Activated CD4-positive, CD25-positive, alpha-beta regulatory T cell treated with anti-CD3 and anti-CD28 coated beads, Interleukin-2, amount 50 U/mL, for 16 hours (primary cell): ENCODE results near the gene CDC34.

ENCODE experiments used
- DNase-seq: peaks from one replicate; pipeline ENCODE4 v3.0.0-alpha.2; 2020; ENCODE audit warnings: low read depth, low spot score

Gene CDC34

DNA sequence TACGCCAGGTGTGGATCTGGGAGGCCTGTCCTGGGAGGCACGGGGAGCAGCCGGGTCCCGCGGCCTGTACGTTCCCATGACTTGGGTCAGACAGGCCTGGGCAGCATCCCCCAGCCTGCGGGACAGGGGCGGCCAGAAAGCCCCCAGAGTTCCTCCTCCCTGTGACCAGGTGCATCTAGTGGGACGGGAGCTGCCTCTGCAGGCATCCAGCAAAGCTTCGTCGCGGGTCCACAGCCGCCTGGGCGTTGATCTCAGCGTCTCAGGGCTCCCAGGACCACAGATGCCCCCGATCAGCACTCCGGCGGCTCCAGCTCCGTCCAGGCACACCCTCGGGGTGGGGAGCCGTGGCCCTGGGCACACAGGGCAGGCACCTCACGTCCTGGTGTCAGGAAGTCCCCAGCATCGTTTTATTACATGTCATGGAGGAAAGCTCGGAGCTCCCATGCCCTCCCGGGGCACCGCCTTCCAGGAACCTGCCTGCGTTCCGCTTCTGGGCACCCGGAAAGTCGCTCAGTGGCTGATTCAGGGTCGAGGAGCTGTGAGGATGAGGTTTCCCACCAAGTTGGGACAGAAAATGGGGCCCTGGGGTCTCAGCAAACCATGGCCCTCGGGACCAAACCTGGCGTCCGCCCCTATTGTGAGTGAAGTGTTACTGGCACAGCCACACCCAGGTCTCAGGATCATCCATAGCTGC lies 10.8 kb downstream of the CDC34 start:
- DNase-seq: no peak

DNA sequence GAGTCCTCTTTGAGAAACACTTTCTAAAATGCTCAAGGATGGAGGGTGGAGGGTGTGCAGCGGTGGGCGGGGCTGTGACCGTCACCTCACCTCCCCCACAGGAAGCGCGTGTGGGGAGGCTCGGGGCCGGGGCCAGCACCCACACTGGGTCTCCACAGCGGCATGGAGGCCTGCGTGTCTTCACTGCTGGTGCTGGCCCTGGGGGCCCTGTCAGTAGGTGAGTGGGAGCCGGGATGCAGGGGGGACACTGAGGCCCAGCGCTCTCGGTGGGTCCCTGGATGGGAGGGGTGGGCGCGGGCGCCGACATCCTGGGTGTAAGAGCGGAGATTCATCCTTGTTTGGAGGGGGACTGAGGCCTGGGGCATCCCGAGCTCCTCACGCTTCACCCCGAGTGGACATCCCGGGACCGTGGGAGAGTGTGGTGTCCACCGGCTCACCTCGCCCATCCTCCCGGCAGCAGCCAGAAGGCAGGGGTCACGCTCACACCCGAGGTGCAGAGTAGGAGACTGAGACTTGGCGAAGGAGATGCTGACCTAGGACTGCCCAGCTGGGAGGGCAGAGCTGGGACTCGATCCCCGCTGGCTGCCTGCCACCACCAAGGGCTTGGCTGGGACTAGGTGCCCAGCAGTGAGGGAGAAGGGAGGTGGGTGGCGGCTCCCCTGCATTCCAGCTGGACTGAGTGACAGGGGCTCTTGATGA lies 12.5 kb downstream of the CDC34 start, which contains the start of gene GZMM:
Gene GZMM (plus strand): TSS at position 144 of the 699 bp plus-strand sequence. CDS start 19 bp downstream, at position 163.
- peak; percentile 31 for DNase-seq

DNA sequence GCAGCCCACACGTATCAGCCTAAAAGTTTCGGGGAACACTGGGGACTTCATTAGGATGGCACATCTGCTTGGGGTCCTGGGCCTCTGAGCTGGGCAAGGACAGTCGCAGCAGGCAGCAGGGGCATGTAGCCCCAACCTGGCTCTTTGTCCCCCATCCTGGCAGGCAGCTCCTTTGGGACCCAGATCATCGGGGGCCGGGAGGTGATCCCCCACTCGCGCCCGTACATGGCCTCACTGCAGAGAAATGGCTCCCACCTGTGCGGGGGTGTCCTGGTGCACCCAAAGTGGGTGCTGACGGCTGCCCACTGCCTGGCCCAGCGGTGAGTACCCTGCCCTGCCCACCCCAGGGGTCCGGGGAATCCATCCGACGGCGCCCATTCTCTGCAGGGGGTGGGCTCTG lies 15.6 kb downstream of the CDC34 start:
- no peak for DNase-seq

DNA sequence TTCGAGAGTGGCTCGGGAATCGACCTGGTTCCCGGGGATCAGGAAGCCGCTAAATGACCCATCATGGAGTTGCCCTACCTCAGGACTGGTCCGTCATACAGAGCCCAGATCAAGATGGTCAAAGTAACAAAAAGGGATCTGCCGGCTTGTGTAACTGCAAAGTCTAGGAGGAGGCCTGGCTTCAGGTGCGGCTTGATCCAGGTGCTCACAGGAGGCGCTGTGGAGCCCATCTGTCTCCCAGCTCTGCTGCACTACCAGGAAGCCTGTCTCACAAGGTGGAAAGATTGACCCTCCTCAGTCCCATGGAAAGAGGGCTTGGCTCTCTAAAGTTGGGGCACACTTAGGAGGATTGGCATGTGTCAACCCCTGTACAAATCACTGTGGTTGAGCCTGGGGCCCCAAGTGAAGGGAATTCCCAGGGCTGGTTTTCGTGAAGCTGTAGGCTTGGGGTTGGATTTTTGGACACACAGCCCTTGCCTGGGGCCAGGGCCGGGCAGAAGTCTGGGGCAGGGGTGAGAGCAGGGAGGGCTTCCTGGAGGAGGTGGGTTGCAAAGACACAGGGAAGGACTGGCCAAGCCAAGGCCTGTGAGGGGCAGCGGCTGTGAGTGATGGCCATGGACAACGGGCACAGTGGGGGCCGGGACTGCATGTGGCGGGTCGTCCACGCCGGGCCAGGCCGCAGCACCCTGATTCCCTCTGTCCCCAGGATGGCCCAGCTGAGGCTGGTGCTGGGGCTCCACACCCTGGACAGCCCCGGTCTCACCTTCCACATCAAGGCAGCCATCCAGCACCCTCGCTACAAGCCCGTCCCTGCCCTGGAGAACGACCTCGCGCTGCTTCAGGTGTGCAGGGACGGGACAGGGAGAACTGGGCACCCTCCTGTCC lies 16.5 kb downstream of the CDC34 start:
- no peak for DNase-seq

DNA sequence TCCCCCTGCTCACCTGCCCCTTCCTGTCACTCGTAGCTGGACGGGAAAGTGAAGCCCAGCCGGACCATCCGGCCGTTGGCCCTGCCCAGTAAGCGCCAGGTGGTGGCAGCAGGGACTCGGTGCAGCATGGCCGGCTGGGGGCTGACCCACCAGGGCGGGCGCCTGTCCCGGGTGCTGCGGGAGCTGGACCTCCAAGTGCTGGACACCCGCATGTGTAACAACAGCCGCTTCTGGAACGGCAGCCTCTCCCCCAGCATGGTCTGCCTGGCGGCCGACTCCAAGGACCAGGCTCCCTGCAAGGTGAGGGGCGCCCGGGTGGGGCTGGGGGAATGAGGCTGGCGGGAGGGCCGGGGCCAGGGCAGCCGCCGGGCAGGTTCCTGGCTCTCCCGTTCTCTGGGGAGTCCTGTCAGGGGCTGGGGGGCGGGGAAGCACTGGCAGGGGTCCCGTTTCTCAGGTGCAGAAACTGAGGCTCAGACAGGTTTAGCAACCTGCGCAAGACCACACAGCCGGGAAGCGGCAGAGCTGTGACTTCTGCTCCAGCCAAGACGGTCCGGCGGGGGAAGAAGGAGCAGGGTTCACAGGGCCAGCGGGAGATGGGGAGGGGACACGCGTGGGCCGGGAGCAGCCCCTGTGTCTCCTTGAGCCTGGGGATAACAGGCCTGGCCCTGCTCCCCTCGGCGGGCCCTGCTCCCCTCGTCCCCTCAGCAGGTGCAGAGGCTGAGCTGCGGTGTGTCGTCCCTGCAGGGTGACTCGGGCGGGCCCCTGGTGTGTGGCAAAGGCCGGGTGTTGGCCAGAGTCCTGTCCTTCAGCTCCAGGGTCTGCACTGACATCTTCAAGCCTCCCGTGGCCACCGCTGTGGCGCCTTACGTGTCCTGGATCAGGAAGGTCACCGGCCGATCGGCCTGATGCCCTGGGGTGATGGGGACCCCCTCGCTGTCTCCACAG lies 17.6 kb downstream of the CDC34 start:
- no peak for DNase-seq

DNA sequence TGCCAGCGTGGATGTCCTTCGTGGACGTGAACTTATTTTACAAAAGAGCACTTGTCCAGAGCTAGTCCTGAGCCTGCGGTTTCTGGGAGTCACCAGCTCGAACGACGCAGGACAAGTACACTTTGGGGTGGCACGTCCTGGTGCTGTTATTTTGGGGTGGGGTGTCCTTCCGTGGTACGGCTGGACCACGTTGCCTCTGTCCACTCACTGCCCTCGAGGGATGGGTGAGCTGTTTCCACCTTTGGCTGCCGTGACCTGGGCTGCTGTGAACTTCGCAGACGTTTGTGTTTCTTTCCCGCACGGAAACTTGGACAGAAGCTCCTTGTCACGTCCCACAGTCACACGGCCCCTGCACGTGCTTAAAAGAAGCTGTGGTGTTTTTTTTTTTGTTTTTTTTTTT lies 23.3 kb downstream of the CDC34 start:
- DNase-seq: no peak

DNA sequence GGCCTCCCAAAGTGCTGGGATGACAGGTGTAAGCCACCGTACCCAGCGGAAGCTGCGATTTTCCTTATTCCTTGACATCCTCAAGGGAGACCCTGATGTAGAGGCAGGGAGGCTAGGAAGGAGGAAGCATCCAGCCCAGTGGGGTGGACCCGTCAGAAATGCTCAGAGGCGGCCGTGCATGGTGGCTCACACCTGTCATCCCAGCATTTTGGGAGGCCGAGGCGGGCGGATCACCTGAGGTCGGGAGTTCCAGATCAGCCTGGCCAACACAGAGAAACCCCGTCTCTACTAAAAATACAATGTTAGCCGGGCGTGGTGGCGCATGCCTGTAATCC lies 23.9 kb downstream of the CDC34 start:
- no peak for DNase-seq

DNA sequence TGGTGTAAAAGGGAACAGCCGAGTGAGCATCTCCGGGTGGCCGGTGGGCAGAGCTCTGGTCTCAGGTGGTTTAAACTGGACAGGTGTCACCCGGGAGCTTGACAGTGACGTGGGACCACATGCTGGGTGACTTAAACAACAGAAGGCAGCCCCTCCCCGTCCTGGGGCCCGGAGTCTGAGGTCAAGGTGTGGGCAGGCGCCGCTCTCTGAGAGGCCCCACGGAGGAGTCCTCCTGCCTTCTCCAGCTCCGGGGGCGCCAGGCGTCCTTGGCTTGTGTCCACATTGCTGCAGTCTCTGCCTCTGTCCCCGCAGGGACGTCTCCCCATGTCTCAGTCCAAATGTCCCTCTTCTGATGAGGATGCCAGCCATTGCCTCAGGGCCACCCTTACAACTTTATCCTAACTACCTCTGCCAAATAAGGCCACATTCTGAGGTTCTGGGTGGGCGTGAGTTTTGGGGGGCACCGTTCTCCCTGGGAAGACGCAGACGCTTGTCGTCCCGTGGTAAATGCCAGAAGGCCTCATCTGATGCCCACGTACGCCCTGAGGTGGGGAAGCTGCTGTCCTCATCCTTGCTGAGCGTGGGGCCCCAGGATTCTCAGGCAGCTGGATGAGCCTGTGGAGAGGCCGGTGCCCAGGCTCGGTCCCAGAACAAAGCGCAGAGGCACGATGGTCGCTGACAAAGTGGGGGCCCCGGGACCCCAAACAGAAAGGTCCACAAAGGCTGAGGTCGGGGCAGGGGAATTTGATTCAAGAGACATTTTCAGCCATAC lies 25.2 kb downstream of the CDC34 start:
- DNase-seq: no peak

DNA sequence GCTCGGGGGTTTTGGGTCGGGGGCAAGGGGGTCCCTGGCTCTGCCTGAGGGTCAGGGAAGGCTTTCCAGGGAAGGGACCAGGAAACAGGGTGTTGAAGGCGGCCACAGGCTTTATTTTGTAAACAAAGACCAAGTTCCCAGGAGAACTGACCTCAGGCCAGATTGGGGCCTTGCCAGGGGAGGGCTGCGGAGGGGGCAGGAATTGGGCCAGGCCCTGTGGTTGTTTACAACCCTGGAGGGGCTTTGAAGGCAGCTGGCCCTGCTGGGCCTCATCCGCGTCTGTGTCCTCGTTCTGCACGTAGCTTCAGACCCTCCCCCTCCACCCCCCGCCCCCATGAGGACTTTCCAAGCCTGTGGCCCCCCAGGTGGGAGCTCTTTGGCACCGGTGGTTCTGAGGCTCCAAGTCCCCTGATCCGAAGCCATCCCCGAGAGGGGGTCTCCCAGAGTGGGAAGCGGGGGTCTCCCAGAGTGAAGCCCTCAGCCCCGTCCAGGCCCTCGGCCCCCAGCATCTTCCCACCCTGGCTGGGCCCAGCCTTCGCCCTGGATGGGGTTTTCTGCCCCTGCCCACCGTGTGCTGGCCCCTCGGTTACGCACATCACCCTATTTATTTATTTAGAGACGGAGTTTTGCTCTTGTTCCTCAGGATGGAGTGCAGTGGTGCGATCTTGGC lies 27.3 kb downstream of the CDC34 start:
- no peak for DNase-seq

DNA sequence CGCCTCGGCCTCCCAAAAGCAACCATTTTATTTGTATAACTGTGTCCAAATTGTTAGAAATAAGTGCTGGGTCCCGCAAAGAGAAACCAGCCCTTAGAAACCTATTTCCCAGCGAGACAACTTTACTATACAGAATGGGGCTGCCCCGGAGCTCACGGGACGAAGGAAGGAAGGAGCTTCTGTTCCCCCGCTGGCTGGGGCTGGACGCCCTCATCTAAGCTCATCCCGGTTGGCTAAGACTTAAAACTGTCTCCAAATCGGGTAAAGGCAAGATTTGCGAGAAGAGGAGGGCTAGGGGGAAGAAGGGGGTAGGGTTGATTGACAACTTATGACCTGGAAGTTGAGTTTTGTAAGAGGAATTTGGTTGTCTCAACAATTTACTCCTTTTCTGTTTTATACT lies 28.6 kb downstream of the CDC34 start:
- no peak for DNase-seq

DNA sequence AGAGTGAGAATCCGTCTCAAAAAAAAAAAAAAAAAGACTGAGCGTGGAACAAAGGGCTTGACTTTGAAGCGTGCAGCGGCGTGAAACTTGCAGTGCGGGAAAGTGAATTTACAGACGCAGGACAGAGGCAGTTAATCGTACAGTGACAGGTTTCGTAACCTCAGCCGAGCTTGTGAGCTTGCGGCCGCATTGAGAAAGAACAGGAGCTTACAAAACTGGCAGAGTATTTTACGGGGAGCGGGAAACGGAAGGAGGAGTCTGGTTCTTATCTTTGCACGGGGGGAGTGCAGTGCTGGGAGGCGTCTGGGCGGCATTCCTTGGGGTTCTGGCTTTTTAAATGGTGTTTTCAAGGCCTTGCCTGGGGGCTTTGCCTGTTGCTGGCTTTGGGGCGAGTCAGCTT lies 34.8 kb downstream of the CDC34 start:
- no peak for DNase-seq

DNA sequence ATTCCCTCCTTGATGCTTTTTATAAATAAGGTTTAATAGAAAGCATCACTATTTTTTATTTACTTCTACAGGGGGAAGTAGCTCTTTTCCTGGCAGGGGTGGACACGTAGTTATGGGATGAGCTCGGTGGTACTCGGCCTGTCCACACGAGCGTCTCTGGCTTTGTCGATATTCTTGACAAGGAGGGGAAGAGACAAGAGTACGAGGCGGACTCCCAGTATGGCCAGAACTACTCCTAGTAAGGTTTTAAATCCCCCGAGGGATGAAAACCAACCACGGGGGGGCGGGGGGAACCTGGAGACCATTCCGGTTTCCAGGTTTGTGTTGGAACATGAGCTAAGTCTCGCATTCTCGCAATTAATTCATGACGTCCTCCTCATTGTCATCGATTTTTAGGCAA lies 35.3 kb downstream of the CDC34 start:
- DNase-seq: no peak

DNA sequence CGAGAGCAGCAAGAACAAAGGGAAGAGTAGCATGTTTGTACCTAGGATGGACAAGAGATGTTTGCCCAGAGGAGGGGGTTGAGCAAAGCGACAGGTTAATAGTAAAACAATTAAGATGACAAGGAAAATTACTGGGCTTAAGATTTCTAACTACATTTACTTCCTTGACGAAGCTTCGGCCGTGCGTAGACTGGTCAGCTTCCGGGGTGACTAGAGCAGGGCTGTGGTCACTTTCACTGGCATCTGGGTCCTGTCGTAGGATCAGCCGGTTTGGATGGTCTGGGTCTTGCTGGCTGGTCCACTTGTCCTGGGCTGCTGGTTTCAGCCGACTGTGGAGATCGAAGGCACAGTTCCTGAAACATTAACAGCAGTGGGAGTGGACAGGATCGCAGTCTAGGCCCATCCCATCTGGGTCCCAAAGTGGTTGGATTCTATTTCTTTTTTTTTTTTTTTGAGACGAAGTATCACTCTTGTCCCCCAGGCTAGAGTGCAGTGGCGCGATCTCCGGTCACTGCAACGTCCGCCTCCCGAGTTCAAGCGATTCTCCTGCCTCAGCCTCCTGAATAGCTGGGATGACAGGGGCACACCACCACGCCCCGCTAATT lies 35.8 kb downstream of the CDC34 start:
- no peak for DNase-seq

DNA sequence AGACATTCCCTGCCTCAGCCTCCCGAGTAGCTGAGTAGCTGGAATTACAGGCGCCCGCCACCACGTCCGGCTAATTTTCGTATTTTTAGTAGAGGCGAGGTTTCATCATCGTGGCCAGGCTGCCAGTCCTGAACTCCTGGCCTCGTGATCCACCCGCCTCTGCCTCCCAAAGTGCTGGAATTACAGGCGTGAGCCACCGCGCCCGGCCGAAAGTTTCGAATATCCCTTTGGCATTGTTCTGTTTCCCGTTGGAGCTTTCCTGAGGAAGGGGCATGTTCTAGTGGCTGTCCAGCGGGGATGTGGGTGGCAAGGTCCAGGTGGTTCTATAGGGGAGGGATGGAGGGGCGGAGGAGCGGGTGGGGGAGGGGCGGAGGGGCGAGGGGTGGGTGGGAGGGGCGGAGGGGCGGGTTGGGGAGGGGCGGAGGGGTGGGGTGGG lies 38.7 kb downstream of the CDC34 start:
- DNase-seq: no peak

DNA sequence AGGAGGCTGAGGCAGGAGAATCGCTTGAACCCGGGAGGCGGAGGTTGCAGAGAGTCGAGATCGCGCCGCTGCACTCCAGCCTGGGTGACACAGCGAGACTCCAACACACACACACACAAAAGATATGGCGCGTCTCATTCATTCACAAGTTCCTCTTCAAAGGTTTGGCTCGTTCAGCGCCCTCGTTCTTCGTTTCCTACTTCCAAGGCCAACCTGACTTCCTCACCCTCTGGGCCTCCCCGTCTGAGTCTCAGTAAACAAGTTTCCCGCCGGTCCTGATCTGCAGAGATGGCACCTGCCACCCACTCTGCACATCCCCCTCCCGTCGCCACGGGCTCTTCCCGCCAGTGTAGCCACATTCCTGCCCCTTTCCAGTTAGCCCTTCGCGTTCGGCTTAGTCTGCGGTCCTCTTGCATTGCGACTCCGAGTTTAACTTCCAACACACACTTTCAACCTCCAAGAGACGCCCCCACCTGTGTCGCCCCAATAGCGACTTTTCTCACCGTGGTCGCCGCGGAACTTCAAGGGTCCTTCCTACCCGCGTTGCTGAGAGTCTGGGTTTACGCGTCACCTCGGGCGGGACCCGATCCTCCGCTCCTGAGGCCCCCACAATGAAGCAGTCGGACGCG lies 39.5 kb downstream of the CDC34 start:
- no peak for DNase-seq

DNA sequence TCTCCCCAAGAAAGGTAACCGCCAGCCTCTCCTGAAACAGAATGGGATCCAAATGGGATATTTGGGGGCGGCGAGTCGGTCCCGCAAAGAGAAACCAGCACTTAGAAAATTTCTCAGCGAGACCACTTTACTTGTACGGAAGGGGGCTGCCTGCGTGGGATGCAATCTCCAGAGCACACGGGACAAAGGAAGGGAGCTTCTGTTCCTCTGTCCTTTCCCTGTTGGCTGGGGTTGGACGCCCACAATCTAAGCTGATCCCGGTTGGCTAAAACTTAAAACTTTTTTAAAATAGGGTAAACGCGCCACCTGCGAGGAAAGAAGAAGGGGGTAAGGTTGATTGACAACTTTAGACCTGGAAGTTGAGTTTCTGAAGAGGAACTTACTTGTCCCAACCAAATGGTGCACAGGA lies 40.0 kb downstream of the CDC34 start:
- no peak for DNase-seq

DNA sequence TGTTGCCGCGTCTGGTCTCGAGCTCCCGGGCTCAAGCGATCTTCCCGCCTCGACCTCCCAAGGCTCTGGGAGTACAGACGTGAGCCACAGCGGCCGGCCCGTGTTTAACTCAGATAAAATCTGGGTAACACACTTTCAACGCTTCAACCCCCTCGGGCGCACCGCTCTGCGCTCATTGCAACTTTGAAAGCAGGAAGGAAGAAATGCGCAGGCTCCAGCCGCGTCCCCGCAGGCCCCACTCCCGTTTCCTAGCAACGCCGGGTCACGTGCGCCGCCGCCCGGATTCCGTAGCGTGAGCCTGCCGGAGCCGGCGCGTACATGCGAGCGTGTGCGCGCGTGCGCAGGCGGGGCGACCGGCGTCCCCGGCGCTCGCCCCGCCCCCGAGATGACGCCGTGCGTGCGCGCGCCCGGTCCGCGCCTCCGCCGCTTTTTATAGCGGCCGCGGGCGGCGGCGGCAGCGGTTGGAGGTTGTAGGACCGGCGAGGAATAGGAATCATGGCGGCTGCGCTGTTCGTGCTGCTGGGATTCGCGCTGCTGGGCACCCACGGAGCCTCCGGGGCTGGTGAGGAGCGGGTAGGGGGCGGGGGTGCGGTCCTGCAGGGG lies 40.7 kb downstream of the CDC34 start, which contains the start of gene BSG:
Gene BSG (plus strand): TSS at position 457 of the 603 bp plus-strand sequence. CDS start 39 bp downstream, at position 496.
- peak; percentile 96 for DNase-seq

DNA sequence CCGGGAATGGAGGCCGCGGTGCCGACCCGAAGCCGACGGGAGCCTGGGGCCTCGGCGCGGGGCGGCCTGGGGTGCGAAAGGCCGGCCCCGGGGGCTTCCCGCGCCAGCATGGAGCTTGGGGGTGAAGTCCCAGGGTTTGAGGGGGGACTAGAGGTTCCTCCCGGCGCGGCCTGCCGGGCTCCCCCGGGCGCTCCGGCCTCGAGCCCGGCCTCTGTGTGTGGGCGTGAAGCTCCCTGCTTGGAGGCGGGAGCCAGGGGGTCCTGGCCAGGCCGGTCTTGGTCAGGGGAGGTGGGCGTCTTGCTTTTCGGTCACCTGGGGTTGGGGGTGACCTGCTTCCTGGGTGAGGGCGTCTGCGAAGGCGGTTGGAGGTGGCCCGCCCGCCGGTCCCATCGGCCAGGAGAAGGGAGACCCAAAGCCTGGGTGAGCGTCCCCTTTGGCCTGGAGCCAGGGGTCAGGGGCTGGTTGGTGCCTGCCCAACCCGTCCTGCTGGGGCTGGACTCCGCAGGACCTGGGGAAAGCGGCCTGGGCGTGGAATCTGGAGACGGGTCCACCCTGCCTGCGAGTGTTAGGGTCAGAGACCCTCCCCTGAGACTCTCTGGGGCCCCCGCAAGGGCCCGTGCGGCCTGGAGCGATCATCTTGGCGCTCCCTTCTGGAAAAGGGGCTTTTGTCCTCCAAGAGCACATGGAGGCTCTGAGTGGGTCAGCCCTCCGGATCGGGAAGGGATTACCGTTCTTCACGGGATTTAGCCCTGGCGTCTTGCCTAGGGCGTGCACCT lies 41.4 kb downstream of the CDC34 start:
- no peak for DNase-seq
